ENCODE results near the gene HOXA4. TPM values are rescaled to one million over a fixed set of nuclear protein-coding genes. Genes with fewer than 3 reads are reported as not detected.

The HOXA4 gene
- total RNA-seq, 1 donor from 2014 or later, result 0.98 TPM

DNA sequence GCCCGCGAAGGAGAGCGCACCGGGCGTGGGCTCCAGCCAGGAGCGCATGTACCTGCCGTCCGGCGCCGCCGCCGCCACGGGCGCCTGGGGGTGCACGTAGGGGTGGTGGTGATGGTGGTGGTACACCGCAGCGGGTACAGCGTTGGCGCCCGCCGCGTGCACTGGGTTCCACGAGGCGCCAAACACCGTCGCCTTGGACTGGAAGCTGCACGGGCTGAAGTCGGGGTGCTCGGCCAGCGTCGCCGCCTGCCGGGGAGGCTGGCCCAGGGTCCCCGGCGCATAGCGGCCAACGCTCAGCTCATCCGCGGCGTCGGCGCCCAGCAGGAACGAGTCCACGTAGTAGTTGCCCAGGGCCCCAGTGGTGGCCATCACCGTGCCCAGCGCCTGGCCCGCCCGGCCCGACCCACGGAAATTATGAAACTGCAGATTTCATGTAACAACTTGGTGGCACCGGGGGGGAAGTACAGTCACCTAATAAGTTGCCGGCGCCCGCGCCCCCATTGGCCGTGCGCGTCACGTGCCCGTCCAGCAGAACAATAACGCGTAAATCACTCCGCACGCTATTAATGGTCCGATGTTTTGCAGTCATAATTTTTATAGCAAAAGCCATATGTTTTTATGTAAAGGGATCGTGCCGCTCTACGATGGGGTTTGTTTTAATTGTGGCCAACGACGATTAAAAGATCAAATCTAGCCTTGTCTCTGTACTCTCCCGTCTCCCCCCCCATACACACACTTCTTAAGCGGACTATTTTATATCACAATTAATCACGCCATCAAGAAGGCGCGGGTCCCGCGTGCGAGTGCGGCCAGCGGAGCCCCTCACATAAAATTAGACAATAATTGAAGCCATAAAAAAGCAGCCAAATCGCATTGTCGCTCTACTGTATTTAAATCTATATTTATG, 34.8 kb upstream of the HOXA4 start, which contains the start of gene HOXA9:
Gene HOXA9, minus strand, starts transcription at position 449 of the 907 bp plus-strand sequence. Its CDS starts 80 bp downstream, at position 369.
- Histone ChIP-seq H3K27ac (peak within 1 kb of the TSS; percentile 99), H3K36me3 (no peaks in the 10 kb centered on the region), H3K4me3 (peak within 1 kb of the TSS; percentile 56 to 64), H3K4me1 (peaks cover 48% of the 10 kb centered on the region), H3K27me3 (no peaks in the 10 kb centered on the region), H3K9me3 (no peaks in the 10 kb centered on the region)
- no peak for DNase-seq (ENCODE audit: extremely low spot score in 2 of 2)
- intact Hi-C loops (cut with DNase I), result loop anchor here (5.0 to 10.0 kb wide), 2 partner anchors 793 to 1311 kb away; no protein-coding TSS in a partner anchor
- peak in 1 of 2 donors; percentile 23 for TF ChIP-seq POLR2A (IDR thresholded peaks at IDR 0.05)
- TF ChIP-seq POLR2AphosphoS5 (IDR thresholded peaks at IDR 0.05; ENCODE audit: insufficient read depth in 1 of 2, low read depth in 1 of 2), result peak; percentile 82 to 83
- TF ChIP-seq, protein P1, sequence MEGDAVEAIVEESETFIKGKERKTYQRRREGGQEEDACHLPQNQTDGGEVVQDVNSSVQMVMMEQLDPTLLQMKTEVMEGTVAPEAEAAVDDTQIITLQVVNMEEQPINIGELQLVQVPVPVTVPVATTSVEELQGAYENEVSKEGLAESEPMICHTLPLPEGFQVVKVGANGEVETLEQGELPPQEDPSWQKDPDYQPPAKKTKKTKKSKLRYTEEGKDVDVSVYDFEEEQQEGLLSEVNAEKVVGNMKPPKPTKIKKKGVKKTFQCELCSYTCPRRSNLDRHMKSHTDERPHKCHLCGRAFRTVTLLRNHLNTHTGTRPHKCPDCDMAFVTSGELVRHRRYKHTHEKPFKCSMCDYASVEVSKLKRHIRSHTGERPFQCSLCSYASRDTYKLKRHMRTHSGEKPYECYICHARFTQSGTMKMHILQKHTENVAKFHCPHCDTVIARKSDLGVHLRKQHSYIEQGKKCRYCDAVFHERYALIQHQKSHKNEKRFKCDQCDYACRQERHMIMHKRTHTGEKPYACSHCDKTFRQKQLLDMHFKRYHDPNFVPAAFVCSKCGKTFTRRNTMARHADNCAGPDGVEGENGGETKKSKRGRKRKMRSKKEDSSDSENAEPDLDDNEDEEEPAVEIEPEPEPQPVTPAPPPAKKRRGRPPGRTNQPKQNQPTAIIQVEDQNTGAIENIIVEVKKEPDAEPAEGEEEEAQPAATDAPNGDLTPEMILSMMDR (IDR thresholded peaks at IDR 0.05), result no peak

DNA sequence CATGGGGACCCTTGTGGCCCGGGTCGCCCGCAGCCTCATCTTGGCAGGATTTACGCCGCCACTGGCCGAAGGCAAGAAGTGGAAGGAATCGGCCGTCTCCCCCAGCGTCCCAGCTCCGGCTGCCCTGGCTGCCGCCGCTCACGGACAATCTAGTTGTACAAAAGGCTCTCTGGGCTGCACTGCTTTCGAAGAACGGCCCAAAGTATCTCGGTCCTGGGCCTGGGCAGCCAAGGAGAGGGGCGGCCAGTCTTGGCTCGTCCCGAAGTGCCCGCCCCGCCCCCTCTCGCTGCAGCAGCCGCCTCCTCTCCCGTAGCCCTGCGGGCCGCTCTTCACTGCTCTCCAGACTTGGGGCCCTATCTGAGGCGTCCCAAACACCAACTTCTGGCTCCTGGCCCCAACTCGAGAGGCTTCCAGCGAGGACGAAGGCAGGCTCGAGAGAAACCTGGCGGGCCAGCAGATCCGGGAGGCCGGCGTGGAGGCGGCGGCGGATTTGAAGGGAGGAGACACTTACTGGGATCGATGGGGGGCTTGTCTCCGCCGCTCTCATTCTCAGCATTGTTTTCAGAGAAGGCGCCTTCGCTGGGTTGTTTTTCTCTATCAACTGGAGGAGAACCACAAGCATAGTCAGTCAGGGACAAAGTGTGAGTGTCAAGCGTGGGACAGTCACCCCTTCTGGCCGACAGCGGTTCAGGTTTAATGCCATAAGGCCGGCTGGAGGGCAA, 34.0 kb upstream of the HOXA4 start:
- Histone ChIP-seq H3K4me1 (peaks cover 54% of the 10 kb centered on the region), H3K27me3 (no peaks in the 10 kb centered on the region), H3K4me3 (peak overlapping the region; percentile 56 to 64), H3K27ac (peak overlapping the region; percentile 99), H3K9me3 (no peaks in the 10 kb centered on the region), H3K36me3 (no peaks in the 10 kb centered on the region)
- intact Hi-C loops (cut with DNase I), result loop anchor here (5.0 to 10.0 kb wide), 2 partner anchors 792 to 1310 kb away; no protein-coding TSS in a partner anchor
- no peak for DNase-seq (ENCODE audit: extremely low spot score in 2 of 2)
- TF ChIP-seq POLR2A (IDR thresholded peaks at IDR 0.05) (no peak), POLR2AphosphoS5 (IDR thresholded peaks at IDR 0.05; ENCODE audit: insufficient read depth in 1 of 2, low read depth in 1 of 2) (no peak)
- TF ChIP-seq, protein P1 (IDR thresholded peaks at IDR 0.05), result no peak

DNA sequence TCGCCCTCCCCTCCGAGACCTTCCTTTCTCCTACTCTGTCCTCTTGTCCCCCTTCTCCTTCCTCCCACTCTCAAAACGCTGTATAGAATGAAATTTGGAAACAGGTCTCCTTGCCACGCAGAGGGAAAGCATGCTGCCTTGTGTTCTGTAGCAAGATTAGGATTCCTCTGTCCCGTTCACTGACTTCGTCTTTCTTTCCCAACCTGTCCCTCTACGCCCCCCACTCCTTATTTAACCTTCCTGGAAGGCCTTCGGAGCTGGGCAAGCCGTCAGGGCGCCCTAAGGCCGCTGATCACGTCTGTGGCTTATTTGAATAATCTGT, 33.4 kb upstream of the HOXA4 start:
- peak overlapping the region; percentile 99 for H3K27ac ChIP-seq
- H3K27me3 ChIP-seq, result no peaks in the 10 kb centered on the region
- TF ChIP-seq, protein P1 (IDR thresholded peaks at IDR 0.05), result no peak
- no peak for TF ChIP-seq POLR2AphosphoS5 (IDR thresholded peaks at IDR 0.05; ENCODE audit: insufficient read depth in 1 of 2, low read depth in 1 of 2)
- TF ChIP-seq POLR2A (IDR thresholded peaks at IDR 0.05), result no peak
- peaks cover 54% of the 10 kb centered on the region for H3K4me1 ChIP-seq
- DNase-seq (ENCODE audit: extremely low spot score in 2 of 2), result no peak
- peak overlapping the region; percentile 56 to 64 for H3K4me3 ChIP-seq
- H3K36me3 ChIP-seq, result no peaks in the 10 kb centered on the region
- no peaks in the 10 kb centered on the region for H3K9me3 ChIP-seq
- intact Hi-C loops (cut with DNase I), result loop anchor here (10.0 kb wide), 1 partner anchor 1309 kb away; no protein-coding TSS in a partner anchor

DNA sequence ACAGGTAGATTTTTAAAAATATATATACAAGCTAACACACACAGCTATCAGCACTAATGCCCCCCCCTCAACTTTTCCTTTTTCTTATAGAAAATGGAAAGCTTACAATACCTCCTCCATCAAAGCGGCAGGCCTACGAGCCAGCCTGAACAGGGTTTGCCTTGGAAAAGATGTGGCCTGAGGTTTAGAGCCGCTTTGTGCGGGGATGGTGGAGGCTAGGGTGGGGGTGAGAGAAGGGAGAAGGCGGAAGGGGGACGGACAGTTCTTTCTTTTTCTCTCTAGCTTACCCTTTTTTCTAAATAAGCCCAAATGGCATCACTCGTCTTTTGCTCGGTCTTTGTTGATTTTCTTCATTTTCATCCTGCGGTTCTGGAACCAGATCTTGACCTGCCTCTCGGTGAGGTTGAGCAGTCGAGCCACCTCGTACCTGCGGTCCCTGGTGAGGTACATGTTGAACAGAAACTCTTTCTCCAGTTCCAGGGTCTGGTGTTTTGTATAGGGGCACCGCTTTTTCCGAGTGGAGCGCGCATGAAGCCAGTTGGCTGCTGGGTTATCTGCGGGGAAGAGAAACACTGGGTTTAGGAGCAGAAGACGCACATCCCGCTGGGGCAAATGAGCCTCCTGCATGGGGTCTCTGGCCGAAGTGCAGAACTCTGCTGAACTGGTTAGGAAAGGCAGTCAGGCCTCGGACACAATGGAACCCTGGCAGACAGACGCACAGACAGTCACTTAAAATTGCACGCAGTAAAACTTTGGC, 32.9 kb upstream of the HOXA4 start:
- Histone ChIP-seq H3K4me3 (peak overlapping the region; percentile 56 to 64), H3K9me3 (no peaks in the 10 kb centered on the region), H3K27me3 (no peaks in the 10 kb centered on the region), H3K27ac (peak overlapping the region; percentile 99), H3K36me3 (no peaks in the 10 kb centered on the region), H3K4me1 (peaks cover 51% of the 10 kb centered on the region)
- intact Hi-C loops (cut with DNase I), result loop anchor here (10.0 kb wide), 1 partner anchor 1309 kb away; no protein-coding TSS in a partner anchor
- TF ChIP-seq POLR2A (IDR thresholded peaks at IDR 0.05) (no peak), POLR2AphosphoS5 (IDR thresholded peaks at IDR 0.05; ENCODE audit: insufficient read depth in 1 of 2, low read depth in 1 of 2) (no peak)
- TF ChIP-seq, protein P1 (IDR thresholded peaks at IDR 0.05), result no peak
- DNase-seq (ENCODE audit: extremely low spot score in 2 of 2), result no peak
